Measurements from ENCODE around the gene SKA3.
A peak's percentile ranks its signal among the peaks of the same experiment; 100 is the strongest.

The SKA3 gene

DNA sequence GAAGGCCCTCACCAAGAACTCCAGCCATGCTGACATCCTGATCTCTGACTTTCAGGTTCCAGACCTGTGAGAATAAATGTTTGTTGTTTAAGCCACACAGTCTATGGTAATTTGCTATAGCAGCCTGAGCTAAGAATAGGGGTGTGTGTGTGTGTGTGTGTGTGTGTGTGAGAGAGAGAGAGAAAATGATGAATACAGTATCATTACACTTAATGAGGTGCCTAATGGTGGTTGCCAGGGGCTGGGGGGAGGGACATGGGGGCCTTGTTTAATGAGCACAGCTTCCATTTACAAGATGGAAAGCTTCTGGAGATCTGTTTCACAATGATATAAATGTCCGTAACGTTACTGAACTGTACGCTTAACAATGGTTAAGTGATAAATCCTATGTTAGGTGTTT lies 61.1 kb downstream of the SKA3 start:
- no peak for DNase-seq (ENCODE audit: low read depth)

DNA sequence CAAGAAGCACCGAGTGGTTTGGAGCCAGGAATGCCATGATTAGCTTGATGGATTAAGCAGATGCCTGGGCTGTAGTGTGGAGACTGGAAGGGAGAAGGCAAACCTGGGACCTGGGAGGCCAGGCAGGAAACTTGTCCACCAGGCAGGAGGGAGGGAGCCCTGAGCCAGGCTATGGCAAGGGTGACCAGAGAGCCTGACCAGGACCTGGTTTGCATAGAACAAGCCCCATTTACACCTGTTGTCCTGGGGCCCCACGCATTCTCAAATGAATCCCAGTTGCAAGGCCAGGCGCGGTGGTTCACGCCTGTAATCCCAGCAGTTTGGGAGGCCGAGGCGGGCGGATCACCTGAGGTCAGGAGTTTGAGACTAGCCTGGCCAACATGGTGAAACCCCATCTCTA lies 64.8 kb downstream of the SKA3 start:
- no peak for DNase-seq (ENCODE audit: low read depth)

DNA sequence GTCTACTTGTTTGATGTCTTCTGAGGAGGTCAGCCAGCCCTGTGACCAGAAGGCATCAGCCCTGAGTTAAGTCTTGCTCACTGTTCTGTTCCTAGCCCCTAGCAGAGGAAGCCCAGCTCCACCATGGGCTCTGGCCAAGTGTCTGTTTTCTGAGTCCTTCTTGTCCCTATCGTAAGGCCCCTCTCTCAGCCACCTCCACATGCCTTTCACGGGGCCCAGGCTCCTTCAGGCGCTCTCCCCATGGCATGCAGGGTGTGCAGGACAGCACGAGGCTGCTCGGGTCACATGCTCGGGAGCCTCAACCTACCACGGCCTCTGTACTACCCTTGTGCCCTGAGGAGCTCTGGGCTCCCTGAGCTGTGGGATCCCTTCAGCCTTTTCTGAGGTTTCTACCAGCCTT lies 67.2 kb downstream of the SKA3 start:
- DNase-seq (ENCODE audit: low read depth) = no peak

DNA sequence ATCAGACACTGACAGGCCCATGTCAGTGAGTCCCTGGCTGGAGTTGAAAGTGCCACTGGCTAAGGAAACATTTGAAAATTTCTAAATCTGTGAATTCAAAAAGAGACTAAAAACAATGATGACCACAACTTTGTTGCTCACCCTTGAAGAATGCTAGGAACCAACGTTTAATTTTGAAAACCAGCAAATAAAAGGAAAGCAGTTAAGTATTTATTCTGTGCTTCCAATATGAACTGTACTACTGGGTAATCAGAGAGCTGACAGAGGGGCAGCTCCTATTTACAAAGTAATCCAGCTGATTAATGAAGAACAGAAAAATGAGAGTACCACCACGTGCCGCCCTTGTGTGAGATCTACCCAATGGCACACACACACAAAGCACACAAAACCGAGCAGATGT lies 70.3 kb downstream of the SKA3 start:
- DNase-seq (ENCODE audit: low read depth) = peak; percentile 73

DNA sequence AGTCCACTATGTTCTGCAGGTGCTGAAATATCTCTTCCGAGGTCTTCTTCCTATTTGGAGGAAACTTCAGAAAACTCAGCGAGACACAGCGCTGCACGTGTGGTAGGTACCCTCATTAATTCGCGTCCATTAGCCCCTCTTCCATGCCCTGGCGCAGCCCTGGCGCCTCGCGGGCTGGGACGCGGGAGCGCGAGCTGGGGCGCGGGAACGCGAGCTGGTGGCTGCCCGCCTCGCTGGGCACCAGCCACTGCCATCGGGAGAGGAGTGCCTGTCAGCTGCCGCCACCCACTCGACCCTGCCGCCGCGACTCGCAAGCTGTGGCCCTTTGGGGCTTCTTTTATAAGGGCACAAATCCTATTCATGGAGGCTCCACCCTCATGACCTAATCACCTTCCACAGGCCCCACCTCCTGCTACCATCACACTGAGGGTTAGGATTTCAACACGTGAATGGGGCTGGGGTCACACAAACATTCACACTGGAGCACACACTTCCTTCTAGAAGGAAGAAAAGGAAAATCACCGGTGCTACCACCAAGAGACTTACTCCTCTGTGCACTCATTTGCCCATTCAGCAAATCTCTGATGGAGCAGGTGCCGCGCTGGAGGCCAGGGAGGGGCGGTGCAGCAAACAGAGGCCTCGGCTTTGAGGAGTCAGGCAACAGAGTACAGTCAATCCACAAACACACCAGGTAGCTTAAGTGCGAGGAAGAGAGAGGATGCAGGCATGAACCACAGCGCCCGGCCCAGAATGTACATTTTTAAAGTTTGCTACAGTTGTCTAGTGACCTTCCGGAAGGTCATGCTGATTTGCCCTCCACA lies 71.9 kb downstream of the SKA3 start:
- no peak for DNase-seq (ENCODE audit: low read depth)
